B cell (primary cell): ENCODE measurements around the gene MGAT4B. TPM values are rescaled to one million over a fixed set of nuclear protein-coding genes. Genes with fewer than 3 reads are reported as not detected.

Experiments used
- ATAC-seq: fragments of 200-7000 bp; cut with Tn5 transposase; one replicate; pipeline ENCODE4 v1.10.0; 2021; ENCODE audit warnings: low read depth, mild to moderate bottlenecking, moderate number of reproducible peaks, moderate library complexity
- CTCF ChIA-PET: fragments of 350-600 bp; sonication (Branson Sonifier 250); formaldehyde crosslinking; loops from one replicate; lab custom pipeline; 2021; ENCODE audit warnings: antibody characterized with exemption, inconsistent platforms; lab: Charles Lee
- POLR2A ChIA-PET: fragments of 350-600 bp; sonication (Branson Sonifier 250); formaldehyde crosslinking; loops from one replicate; lab custom pipeline; 2021; ENCODE audit warnings: antibody characterized with exemption; lab: Charles Lee
- DNase-seq: peaks from one replicate; pipeline ENCODE4 v3.0.0; 2013
- H2AFZ ChIP-seq: 2 replicates; pipeline ENCODE4 v1.6.1; 2012; ENCODE audit warnings: mild to moderate bottlenecking, low read depth, low read length; ENCODE audit not compliant: insufficient read depth, poor library complexity, severe bottlenecking
- H3K27ac ChIP-seq, 2 donors: 1 replicate in 1 of 2; 2 replicates in 1 of 2; pipeline ENCODE4 v1.5.1; 2012 to 2013; ENCODE audit warnings: low read length in 2 of 2, mild to moderate bottlenecking in 2 of 2, moderate library complexity in 1 of 2
- H3K27me3 ChIP-seq, 4 experiments: fragments of 200-600 bp in 1 of 4; sonication (generic) in 1 of 4; replicated peaks in 1 of 4; 1 replicate in 2 of 4; 2 replicates in 2 of 4; pipeline versions ENCODE4 v1.6.1 to v1.7.0; 2013 to 2016; ENCODE audit warnings: low read length in 3 of 4, mild to moderate bottlenecking in 2 of 4, mixed read lengths in 1 of 4, moderate library complexity in 1 of 4; ENCODE audit not compliant: insufficient read depth in 4 of 4, control insufficient read depth in 3 of 4; ENCODE audit errors: control extremely low read depth in 1 of 4
- H3K36me3 ChIP-seq, 2 experiments: replicated peaks in 1 of 2; 1 replicate in 1 of 2; 2 replicates in 1 of 2; pipeline versions ENCODE4 v1.6.1 to v1.7.1; 2013; ENCODE audit warnings: low read length in 1 of 2; ENCODE audit not compliant: insufficient read depth in 2 of 2, control insufficient read depth in 1 of 2; ENCODE audit errors: control extremely low read depth in 1 of 2, extremely low read depth in 1 of 2
- H3K4me1 ChIP-seq, 2 donors: fragments of 200-600 bp in 1 of 2; sonication (generic) in 1 of 2; 1 replicate in 1 of 2; 2 replicates in 1 of 2; pipeline versions ENCODE4 v1.5.1 to v1.6.1; 2013 to 2017; ENCODE audit warnings: low read length in 2 of 2; ENCODE audit not compliant: control insufficient read depth in 2 of 2, insufficient read depth in 2 of 2
- H3K4me2 ChIP-seq: replicated peaks from 2 replicates; pipeline ENCODE3; 2012; ENCODE audit warnings: mild to moderate bottlenecking, low read depth, low read length; ENCODE audit not compliant: poor library complexity, severe bottlenecking
- H3K4me3 ChIP-seq, 5 experiments: fragments of 200-600 bp in 1 of 5; sonication (generic) in 1 of 5; 1 replicate in 3 of 5; 2 replicates in 2 of 5; pipeline versions ENCODE4 v1.5.1 to v1.7.0; 2011 to 2016; ENCODE audit warnings: low read length in 4 of 5, mild to moderate bottlenecking in 4 of 5, low read depth in 2 of 5, control low read depth in 1 of 5, moderate library complexity in 1 of 5; ENCODE audit not compliant: insufficient read depth in 1 of 5; ENCODE audit errors: control extremely low read depth in 1 of 5, extremely low read depth in 1 of 5
- H3K79me2 ChIP-seq: fragments of 200-600 bp; sonication (generic); one replicate; pipeline ENCODE4 v1.6.0; 2016; ENCODE audit warnings: low read length; ENCODE audit not compliant: control insufficient read depth, insufficient read depth
- H3K9ac ChIP-seq: fragments of 200-600 bp; sonication (generic); 2 replicates; pipeline ENCODE4 v1.6.1; 2017; ENCODE audit warnings: mild to moderate bottlenecking, low read length, moderate library complexity
- H3K9me3 ChIP-seq, 3 donors: one replicate each; pipeline versions ENCODE4 v1.6.1 to v1.7.1; 2013; ENCODE audit warnings: low read length in 2 of 3; ENCODE audit not compliant: control insufficient read depth in 2 of 3, insufficient read depth in 1 of 3; ENCODE audit errors: control extremely low read depth in 1 of 3
- H4K20me1 ChIP-seq: 2 replicates; pipeline ENCODE4 v1.6.0; 2012; ENCODE audit warnings: mild to moderate bottlenecking, low read length; ENCODE audit not compliant: insufficient read depth, control insufficient read depth, poor library complexity, severe bottlenecking
- H3K27ac Mint-ChIP-seq: one replicate; pipeline ENCODE4 v1.8.0; 2021; ENCODE audit warnings: mixed read lengths
- H3K27me3 Mint-ChIP-seq: one replicate; pipeline ENCODE4 v1.8.0; 2021; ENCODE audit warnings: mixed read lengths
- H3K4me1 Mint-ChIP-seq: one replicate; pipeline ENCODE4 v1.8.0; 2021; ENCODE audit warnings: mixed read lengths
- H3K4me3 Mint-ChIP-seq: one replicate; pipeline ENCODE4 v1.8.0; 2021; ENCODE audit warnings: mixed read lengths
- H3K9me3 Mint-ChIP-seq: one replicate; pipeline ENCODE4 v1.8.0; 2022; ENCODE audit warnings: mixed read lengths; ENCODE audit not compliant: insufficient read depth
- CTCF ChIP-seq: fragments of 200-600 bp; IDR thresholded peaks from one replicate; pipeline ENCODE4 v1.8.0; 2022; ENCODE audit warnings: antibody characterized with exemption, mild to moderate bottlenecking
- EZH2 ChIP-seq: IDR thresholded peaks from 2 replicates; pipeline ENCODE4 v1.6.1; 2012; ENCODE audit warnings: borderline replicate concordance, low read depth, mild to moderate bottlenecking, moderate library complexity, low read length; ENCODE audit not compliant: insufficient read depth, poor library complexity, severe bottlenecking
- WGBS: methylation state at CpG from one replicate; pipeline ENCODE4 v1.1.5; 2013; ENCODE audit warnings: missing lambda C conversion rate; ENCODE audit not compliant: insufficient coverage; 5-methylcytosine and 5-hydroxymethylcytosine counted together
- intact Hi-C: fragments of 100-400 bp; cut with micrococcal nuclease; formaldehyde crosslinking; loops from one replicate; pipeline ENCODE4 v1.10.0; 2022
- polyA plus RNA-seq: library from polyadenylated mRNA; depleted of rRNA; stranded (reverse); fragments of >200 nt; gene quantifications from 2 replicates; pipeline ENCODE4 v1.2.3, GENCODE V29; 2012
- total RNA-seq, 2 donors: library from RNA; stranded (reverse); fragments of 120-200 nt in 1 of 2; gene quantifications; 1 replicate in 1 of 2; 2 replicates in 1 of 2; pipeline versions ENCODE4 v1.2.3 to v1.2.4, GENCODE V29; 2013 to 2022

MGAT4B gene
- total and polyA plus RNA-seq, 2 donors (not counting 1 experiment from before 2014, with no cell fraction given) = 105 to 165 TPM

GRCh38 chr5:179795863-179796833, 10.5 kb downstream of the MGAT4B start:
- Histone ChIP-seq H3K4me3 (peak overlapping the region; percentile 5 to 68 (median 63)), H3K4me1 (peaks cover 28 to 32% of the 10 kb centered on the region in 2 donors), H2AFZ (peak overlapping the region; percentile 72), H3K9me3 (no peaks in the 10 kb centered on the region), H3K9ac (peak overlapping the region; percentile 74), H3K36me3 (peaks cover 0 to 29% of the 10 kb centered on the region in 2 experiments), H3K27ac (peak overlapping the region; percentile 41 to 66), H3K79me2 (peaks cover 9% of the 10 kb centered on the region), H4K20me1 (peaks cover 17% of the 10 kb centered on the region), H3K27me3 (no peaks in the 10 kb centered on the region), H3K4me2 (peak overlapping the region; percentile 90)
- 3% methylated on average over 113 of the region's 113 CpGs for WGBS
- POLR2A ChIA-PET = interaction anchor here (0.5 to 2.7 kb wide), 6 partner anchors 10 to 173 kb away, joined by 3 to 8 read pairs (median 6); partner anchors contain the start of gene HNRNPH1
- peak overlapping the region; percentile 70 for H3K27ac Mint-ChIP-seq
- no peaks in the 10 kb centered on the region for H3K27me3 Mint-ChIP-seq
- intact Hi-C loops = loop anchor here (1.0 to 2.0 kb wide), 4 partner anchors 33 to 173 kb away; partner anchors contain the start of genes CANX, HNRNPH1 and MAML1
- ATAC-seq (peak; percentile 79), DNase-seq (peak; percentile 86)
- CTCF ChIA-PET = interaction anchor here (0.9 to 2.2 kb wide), 9 partner anchors 15 to 179 kb away, joined by 3 to 17 read pairs (median 4); partner anchors contain the start of genes HNRNPH1 and MAML1
- H3K4me1 Mint-ChIP-seq = peaks cover 29% of the 10 kb centered on the region
- peak overlapping the region; percentile 70 for H3K4me3 Mint-ChIP-seq
- no peaks in the 10 kb centered on the region for H3K9me3 Mint-ChIP-seq
- TF ChIP-seq CTCF (peak; percentile 75), EZH2 (no peak)
